HL-60 (cell line): ENCODE results near the gene UGT1A5.
"Not testable (repeated sequence)": the region's sequence is repeated elsewhere in the genome, so short reads cannot be mapped to it uniquely, and the experiment has no call there.

ENCODE experiments used
- POLR2AphosphoS5 ChIP-seq: IDR thresholded peaks from 2 replicates; pipeline ENCODE4 v1.6.1; 2012; ENCODE audit warnings: low read depth
- TF ChIP-seq, protein P1 (sequence below): IDR thresholded peaks from one replicate; pipeline ENCODE4 v1.5.1; 2011; ENCODE audit warnings: low read length, control low read depth, inconsistent platforms; ENCODE audit not compliant: insufficient read depth

DNA sequence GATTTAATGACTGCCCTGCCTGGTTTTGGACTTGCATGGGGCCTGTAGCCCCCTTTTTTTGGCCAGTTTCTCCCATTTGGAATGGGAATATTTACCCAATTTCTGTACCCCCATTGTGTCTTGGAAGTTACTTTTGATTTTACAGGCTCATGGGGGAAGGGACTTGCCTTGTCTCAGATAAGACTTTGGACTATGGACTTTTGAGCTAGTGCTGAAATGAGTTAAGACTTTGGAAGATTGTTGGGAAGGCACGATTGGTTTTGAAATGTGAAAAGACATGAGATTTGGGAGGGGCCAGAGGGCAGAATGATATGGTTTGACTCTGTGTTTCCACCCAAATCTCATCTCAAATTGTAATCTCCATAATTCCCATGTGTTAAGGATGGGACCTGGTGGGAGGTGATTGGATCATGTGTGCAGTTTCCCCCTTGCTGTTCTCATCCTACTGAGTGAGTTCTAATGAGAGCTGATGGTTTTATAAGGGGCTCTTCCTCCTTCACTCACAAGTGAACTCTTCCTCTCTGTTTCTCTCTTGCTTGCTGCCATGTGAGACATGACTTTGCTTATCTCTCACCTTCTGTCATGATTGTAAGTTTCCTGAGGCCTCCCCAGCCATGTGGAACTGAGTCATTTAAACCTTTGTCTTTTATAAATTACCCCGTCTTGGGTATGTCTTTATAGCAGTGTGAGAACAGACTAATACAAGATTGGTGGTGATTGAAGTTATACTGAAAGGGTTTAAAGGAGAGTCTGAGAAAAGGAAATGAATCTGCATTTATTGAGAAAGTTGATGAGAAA is 38.7 kb downstream of the UGT1A5 start:
- TF ChIP-seq, protein P1, sequence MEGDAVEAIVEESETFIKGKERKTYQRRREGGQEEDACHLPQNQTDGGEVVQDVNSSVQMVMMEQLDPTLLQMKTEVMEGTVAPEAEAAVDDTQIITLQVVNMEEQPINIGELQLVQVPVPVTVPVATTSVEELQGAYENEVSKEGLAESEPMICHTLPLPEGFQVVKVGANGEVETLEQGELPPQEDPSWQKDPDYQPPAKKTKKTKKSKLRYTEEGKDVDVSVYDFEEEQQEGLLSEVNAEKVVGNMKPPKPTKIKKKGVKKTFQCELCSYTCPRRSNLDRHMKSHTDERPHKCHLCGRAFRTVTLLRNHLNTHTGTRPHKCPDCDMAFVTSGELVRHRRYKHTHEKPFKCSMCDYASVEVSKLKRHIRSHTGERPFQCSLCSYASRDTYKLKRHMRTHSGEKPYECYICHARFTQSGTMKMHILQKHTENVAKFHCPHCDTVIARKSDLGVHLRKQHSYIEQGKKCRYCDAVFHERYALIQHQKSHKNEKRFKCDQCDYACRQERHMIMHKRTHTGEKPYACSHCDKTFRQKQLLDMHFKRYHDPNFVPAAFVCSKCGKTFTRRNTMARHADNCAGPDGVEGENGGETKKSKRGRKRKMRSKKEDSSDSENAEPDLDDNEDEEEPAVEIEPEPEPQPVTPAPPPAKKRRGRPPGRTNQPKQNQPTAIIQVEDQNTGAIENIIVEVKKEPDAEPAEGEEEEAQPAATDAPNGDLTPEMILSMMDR = not testable (repeated sequence)
- TF ChIP-seq POLR2AphosphoS5 = not testable (repeated sequence)
